Hepatocyte (in vitro differentiated cells): ENCODE results near the gene THEM5. TPM values are rescaled to one million over a fixed set of nuclear protein-coding genes. Genes with fewer than 3 reads are reported as not detected.
"Not testable (repeated sequence)": the region's sequence is repeated elsewhere in the genome, so short reads cannot be mapped to it uniquely, and the experiment has no call there.

Experiments used
- DNase-seq: peaks from one replicate; pipeline ENCODE4 v3.0.0-alpha.2; 2016; ENCODE audit warnings: low spot score
- H2AFZ ChIP-seq: fragments of 200-600 bp; sonication (generic); 2 replicates; pipeline ENCODE4 v1.6.0; 2016; ENCODE audit warnings: antibody characterized with exemption, mild to moderate bottlenecking
- H3K27ac ChIP-seq: fragments of 200-600 bp; sonication (generic); 2 replicates; pipeline ENCODE4 v1.5.1; 2016; ENCODE audit warnings: mild to moderate bottlenecking
- H3K27me3 ChIP-seq: fragments of 200-600 bp; sonication (generic); 2 replicates; pipeline ENCODE4 v1.6.1; 2016
- H3K36me3 ChIP-seq: fragments of 200-600 bp; sonication (generic); replicated peaks from 2 replicates; pipeline ENCODE4 v1.5.1; 2016; ENCODE audit warnings: low read depth; ENCODE audit not compliant: insufficient read depth
- H3K4me1 ChIP-seq: fragments of 200-600 bp; sonication (generic); 2 replicates; pipeline ENCODE4 v1.5.1; 2016; ENCODE audit warnings: mild to moderate bottlenecking, moderate library complexity; ENCODE audit not compliant: insufficient read depth
- H3K4me2 ChIP-seq: fragments of 200-600 bp; sonication (generic); 2 replicates; pipeline ENCODE4 v1.6.0; 2016
- H3K4me3 ChIP-seq: fragments of 200-600 bp; sonication (generic); 2 replicates; pipeline ENCODE4 v1.5.1; 2016; ENCODE audit warnings: mild to moderate bottlenecking
- H3K79me2 ChIP-seq: fragments of 200-600 bp; sonication (generic); 2 replicates; pipeline ENCODE4 v1.6.0; 2017; ENCODE audit warnings: mild to moderate bottlenecking
- H3K9me2 ChIP-seq: fragments of 200-600 bp; sonication (generic); replicated peaks from 2 replicates; pipeline ENCODE4 v1.6.0; 2017; ENCODE audit warnings: mild to moderate bottlenecking; ENCODE audit not compliant: insufficient read depth
- H3K9me3 ChIP-seq: fragments of 200-600 bp; sonication (generic); 2 replicates; pipeline ENCODE4 v1.5.1; 2016; ENCODE audit warnings: low read depth, mild to moderate bottlenecking
- H4K20me1 ChIP-seq: fragments of 200-600 bp; sonication (generic); 2 replicates; pipeline ENCODE4 v1.6.0; 2016; ENCODE audit warnings: mild to moderate bottlenecking; ENCODE audit not compliant: insufficient read depth, poor library complexity, severe bottlenecking
- EZH2 ChIP-seq: fragments of 200-600 bp; sonication (generic); IDR thresholded peaks from 2 replicates; pipeline ENCODE4 v1.6.1; 2016; ENCODE audit warnings: antibody characterized with exemption, mild to moderate bottlenecking, borderline replicate concordance
- EZH2phosphoT487 ChIP-seq: fragments of 200-600 bp; sonication (generic); IDR thresholded peaks from one replicate; pipeline ENCODE4 v1.6.1; 2018; ENCODE audit warnings: antibody characterized with exemption, mild to moderate bottlenecking, low read depth, moderate library complexity; ENCODE audit not compliant: unreplicated experiment, severe bottlenecking
- WGBS: methylation state at CpG from one replicate; pipeline ENCODE4 v1.1.6; 2016; ENCODE audit warnings: low lambda C conversion rate; ENCODE audit errors: missing lambda C conversion rate; 5-methylcytosine and 5-hydroxymethylcytosine counted together
- polyA plus RNA-seq: library from polyadenylated mRNA; unstranded; fragments of >200 nt; fragmentation: Nextera tagmentation; extraction: Ambion mirVana; gene quantifications from 2 replicates; pipeline ENCODE4 v1.2.1, GENCODE V29; 2016
- total RNA-seq: library from RNA; depleted of rRNA; stranded (reverse); fragments of >200 nt; gene quantifications from 2 replicates; pipeline ENCODE4 v1.2.3, GENCODE V29; 2014
- TF ChIP-seq, protein P1 (sequence below): fragments of 200-600 bp; sonication (generic); IDR thresholded peaks from 2 replicates; pipeline ENCODE4 v1.5.1; 2016; ENCODE audit warnings: antibody characterized with exemption, mild to moderate bottlenecking; ENCODE audit not compliant: poor library complexity

The THEM5 gene
- total and polyA plus RNA-seq, 2 experiments from 2014 or later, result 0.21 TPM; not detected in 1

DNA sequence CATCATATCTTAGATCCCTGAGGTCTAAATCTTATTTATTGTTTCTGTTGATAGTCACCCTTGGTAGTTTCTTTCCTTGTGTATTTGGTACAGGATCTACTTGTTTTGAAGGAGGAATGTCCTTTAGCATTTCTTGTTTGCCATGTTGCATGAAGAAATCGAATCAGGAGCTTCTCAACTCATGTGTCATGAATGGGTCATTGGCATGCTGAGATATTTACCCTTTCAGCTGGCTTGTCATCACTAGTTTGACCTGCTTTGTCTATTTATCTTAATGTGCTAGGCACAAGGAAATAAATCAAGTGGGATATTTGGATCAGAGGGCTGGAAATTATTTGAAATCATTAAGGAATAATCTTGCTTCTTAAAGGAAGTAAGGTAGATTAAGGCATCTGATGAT, 32.0 kb upstream of the THEM5 start:
- no peaks in the 10 kb centered on the region for H4K20me1 ChIP-seq
- no peaks in the 10 kb centered on the region for H3K79me2 ChIP-seq
- no peaks in the 10 kb centered on the region for H3K36me3 ChIP-seq
- H3K4me2 ChIP-seq, result no peak overlapping the region
- WGBS, result 94% methylated on average over 1 of the region's 1 CpG
- TF ChIP-seq, protein P1, sequence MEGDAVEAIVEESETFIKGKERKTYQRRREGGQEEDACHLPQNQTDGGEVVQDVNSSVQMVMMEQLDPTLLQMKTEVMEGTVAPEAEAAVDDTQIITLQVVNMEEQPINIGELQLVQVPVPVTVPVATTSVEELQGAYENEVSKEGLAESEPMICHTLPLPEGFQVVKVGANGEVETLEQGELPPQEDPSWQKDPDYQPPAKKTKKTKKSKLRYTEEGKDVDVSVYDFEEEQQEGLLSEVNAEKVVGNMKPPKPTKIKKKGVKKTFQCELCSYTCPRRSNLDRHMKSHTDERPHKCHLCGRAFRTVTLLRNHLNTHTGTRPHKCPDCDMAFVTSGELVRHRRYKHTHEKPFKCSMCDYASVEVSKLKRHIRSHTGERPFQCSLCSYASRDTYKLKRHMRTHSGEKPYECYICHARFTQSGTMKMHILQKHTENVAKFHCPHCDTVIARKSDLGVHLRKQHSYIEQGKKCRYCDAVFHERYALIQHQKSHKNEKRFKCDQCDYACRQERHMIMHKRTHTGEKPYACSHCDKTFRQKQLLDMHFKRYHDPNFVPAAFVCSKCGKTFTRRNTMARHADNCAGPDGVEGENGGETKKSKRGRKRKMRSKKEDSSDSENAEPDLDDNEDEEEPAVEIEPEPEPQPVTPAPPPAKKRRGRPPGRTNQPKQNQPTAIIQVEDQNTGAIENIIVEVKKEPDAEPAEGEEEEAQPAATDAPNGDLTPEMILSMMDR, result no peak
- no peak for TF ChIP-seq EZH2phosphoT487
- TF ChIP-seq EZH2, result no peak
- H3K4me1 ChIP-seq, result no peaks in the 10 kb centered on the region
- DNase-seq, result no peak
- H3K9me3 ChIP-seq, result no peaks in the 10 kb centered on the region
- no peaks in the 10 kb centered on the region for H3K9me2 ChIP-seq
- no peak overlapping the region for H3K4me3 ChIP-seq
- no peaks in the 10 kb centered on the region for H3K27me3 ChIP-seq
- no peak overlapping the region for H3K27ac ChIP-seq
- no peak overlapping the region for H2AFZ ChIP-seq

DNA sequence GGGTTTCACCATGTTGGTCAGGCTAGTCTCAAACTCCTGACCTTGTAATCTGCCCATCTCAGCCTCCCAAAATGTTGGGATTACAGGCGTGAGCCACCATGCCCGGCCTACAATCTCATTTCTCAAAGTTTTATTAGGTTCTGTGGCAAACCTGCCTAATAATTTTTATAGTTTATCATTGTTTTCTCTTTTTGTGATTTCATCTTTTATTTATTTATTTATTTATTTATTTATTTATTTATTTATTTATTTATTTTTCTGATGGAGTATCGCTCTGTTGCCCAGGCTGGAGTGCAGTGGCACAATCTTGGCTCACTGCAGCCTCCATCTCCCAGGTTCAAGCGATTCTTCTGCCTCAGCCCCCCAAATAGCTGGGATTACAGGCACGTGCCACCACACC, 31.4 kb upstream of the THEM5 start:
- not testable (repeated sequence) for H3K4me2 ChIP-seq, H2AFZ ChIP-seq, DNase-seq, H3K27ac ChIP-seq, H3K9me3 ChIP-seq, H3K4me3 ChIP-seq, H4K20me1 ChIP-seq, H3K36me3 ChIP-seq, H3K79me2 ChIP-seq, H3K4me1 ChIP-seq, H3K9me2 ChIP-seq, H3K27me3 ChIP-seq
- WGBS, result over 99% methylated on average over 5 of the region's 5 CpGs

DNA sequence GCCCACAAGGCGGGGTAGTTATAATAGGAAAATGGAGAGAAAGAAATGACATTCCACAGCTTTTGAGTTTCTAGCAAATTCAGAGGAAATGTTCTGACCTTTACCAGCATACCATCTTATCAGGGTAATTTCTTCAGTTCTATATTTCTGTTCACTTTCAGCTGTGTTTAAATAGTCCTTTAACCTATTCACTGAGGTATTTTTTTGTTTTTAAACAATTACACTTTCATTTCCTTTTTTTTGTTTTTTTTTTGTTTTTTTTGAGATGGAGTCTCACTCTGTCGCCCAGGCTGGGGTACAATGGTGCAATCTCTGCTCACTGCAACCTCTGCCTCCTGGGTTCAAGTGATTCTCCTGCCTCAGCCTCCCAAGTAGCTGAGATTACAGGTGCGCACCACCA, 30.9 kb upstream of the THEM5 start:
- not testable (repeated sequence) for H3K4me2 ChIP-seq, H4K20me1 ChIP-seq, H3K9me2 ChIP-seq, H3K4me3 ChIP-seq, H2AFZ ChIP-seq, H3K36me3 ChIP-seq, H3K27me3 ChIP-seq, H3K9me3 ChIP-seq, H3K27ac ChIP-seq, H3K4me1 ChIP-seq, H3K79me2 ChIP-seq, DNase-seq
- 98% methylated on average over 3 of the region's 3 CpGs for WGBS

DNA sequence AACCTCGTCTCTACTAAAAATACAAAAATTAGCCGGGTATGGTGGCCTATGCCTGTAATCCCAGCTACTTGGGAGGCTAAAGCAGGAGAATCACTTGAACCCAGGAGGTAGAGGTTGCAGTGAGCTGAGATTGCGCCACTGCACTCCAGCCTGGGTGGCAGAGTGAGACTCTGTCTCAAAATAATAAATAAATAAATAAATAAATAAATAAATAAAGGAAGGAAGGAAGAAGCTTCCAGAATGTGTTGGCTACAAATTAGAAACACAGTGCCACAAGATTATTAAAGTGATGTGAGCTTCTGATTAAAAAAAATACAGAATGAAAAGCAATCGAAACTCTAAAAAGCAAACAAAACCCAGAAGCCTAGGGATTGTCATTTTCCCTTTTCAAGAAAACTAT, 30.4 kb upstream of the THEM5 start:
- not testable (repeated sequence) for H3K4me1 ChIP-seq, H3K79me2 ChIP-seq, H2AFZ ChIP-seq, DNase-seq, H3K4me2 ChIP-seq, H4K20me1 ChIP-seq, H3K27me3 ChIP-seq, H3K9me3 ChIP-seq, H3K36me3 ChIP-seq, H3K27ac ChIP-seq, H3K9me2 ChIP-seq, H3K4me3 ChIP-seq
- WGBS, result 97% methylated on average over 4 of the region's 4 CpGs

DNA sequence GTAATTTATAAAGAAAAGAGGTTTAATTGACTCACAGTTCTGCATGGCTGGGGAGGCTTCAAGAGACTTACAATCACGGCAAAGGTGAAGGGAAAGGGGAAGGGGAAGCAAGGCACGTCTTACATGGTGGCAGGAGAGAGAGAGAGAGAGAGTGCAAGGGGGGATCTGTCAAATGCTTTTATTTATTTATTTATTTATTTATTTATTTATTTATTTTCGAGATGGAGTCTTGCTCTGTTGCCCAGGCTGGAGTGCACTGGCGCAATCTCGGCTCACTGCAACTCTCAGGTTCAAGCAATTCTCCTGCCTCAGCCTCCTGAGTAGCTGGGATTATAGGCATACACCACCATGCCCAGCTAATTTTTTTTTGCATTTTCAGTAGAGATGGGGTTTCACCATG, 29.4 kb upstream of the THEM5 start:
- H3K27me3 ChIP-seq, H3K4me1 ChIP-seq, H4K20me1 ChIP-seq, H3K79me2 ChIP-seq, H3K9me3 ChIP-seq, H3K27ac ChIP-seq, DNase-seq, H3K4me3 ChIP-seq, H3K9me2 ChIP-seq, H2AFZ ChIP-seq, H3K36me3 ChIP-seq, H3K4me2 ChIP-seq: not testable (repeated sequence)
- 92% methylated on average over 5 of the region's 5 CpGs for WGBS

DNA sequence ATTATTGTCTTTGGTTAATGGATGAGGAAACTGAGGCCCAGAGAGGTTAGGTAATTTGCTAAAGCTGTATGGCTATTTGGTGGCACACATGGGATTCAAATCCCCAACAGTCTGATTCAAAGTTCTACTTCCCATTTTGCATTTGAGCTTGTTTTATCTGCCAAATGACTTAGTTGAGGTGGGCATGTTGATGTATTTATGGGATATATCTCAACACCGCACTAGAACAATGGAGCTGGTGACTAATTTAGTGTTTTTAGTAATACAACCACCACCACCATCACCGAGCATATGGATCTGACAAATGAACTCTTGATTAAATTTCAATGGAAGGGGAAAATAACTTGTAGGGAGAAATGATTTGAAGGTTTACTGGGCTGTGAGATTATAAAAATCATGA, 29.0 kb upstream of the THEM5 start:
- no peak overlapping the region for H3K4me2 ChIP-seq
- no peaks in the 10 kb centered on the region for H4K20me1 ChIP-seq
- H3K9me2 ChIP-seq, result no peaks in the 10 kb centered on the region
- H3K79me2 ChIP-seq, result no peaks in the 10 kb centered on the region
- H3K36me3 ChIP-seq, result no peaks in the 10 kb centered on the region
- no peak overlapping the region for H3K4me3 ChIP-seq
- 97% methylated on average over 2 of the region's 2 CpGs for WGBS
- H2AFZ ChIP-seq, result no peak overlapping the region
- H3K4me1 ChIP-seq, result no peaks in the 10 kb centered on the region
- TF ChIP-seq EZH2phosphoT487 (no peak), EZH2 (no peak)
- TF ChIP-seq, protein P1, result no peak
- H3K27me3 ChIP-seq, result no peaks in the 10 kb centered on the region
- no peaks in the 10 kb centered on the region for H3K9me3 ChIP-seq
- no peak for DNase-seq
- H3K27ac ChIP-seq, result no peak overlapping the region
